H4 (cell line): ENCODE data around the gene HSFX3. TPM values are rescaled to one million over a fixed set of nuclear protein-coding genes. Genes with fewer than 3 reads are reported as not detected.
"Not testable (repeated sequence)": the region's sequence is repeated elsewhere in the genome, so short reads cannot be mapped to it uniquely, and the experiment has no call there.

Experiments
- DNase-seq: peaks from one replicate; pipeline ENCODE4 v3.0.0-alpha.2; 2015; ENCODE audit warnings: low spot score
- total RNA-seq: library from RNA; depleted of rRNA; stranded (reverse); fragments of >200 nt; shearing (Covaris generic); gene quantifications from 2 replicates; pipeline ENCODE4 v1.2.3, GENCODE V29; 2014; rRNA removed

The HSFX3 gene
- total RNA-seq, 1 experiment from 2014 or later: not detected

DNA sequence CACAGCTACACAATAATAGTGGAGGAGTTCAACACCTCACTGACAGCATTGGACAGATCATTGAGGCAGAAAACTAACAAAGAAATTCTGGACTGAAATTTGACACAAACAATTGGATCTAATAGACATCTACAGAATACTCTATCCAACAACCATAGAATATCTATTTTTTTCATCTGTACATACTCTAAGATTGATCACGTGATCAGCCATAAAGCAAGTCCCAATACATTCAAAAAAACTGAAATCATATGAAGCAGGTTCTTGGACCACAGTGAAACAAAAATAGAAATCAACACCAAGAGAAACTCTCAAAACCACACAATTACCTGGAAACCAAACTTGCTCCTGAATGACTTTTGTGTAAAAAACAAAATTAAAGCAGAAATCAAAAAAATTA is 32.4 kb downstream of the HSFX3 start:
- DNase-seq: no peak

DNA sequence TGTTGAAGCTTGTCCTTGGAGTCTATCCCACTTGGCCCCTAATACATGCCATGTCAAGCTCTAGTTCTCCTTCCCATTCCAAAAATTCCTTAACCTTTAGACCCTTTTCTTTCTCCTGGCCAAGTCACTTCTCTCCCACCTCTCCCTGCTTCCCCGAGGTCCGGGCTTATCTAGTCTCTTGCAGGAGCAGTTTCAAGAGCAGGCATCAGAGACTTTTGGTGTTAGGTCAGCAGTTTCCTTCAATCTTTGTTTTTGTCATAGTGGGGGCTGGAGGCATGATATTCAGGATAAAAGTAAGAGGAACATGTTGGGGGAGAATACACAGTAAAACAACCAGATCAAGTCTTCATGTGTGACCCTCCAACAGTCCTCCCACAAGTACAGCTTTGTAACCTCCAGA is 33.1 kb downstream of the HSFX3 start:
- DNase-seq: no peak

DNA sequence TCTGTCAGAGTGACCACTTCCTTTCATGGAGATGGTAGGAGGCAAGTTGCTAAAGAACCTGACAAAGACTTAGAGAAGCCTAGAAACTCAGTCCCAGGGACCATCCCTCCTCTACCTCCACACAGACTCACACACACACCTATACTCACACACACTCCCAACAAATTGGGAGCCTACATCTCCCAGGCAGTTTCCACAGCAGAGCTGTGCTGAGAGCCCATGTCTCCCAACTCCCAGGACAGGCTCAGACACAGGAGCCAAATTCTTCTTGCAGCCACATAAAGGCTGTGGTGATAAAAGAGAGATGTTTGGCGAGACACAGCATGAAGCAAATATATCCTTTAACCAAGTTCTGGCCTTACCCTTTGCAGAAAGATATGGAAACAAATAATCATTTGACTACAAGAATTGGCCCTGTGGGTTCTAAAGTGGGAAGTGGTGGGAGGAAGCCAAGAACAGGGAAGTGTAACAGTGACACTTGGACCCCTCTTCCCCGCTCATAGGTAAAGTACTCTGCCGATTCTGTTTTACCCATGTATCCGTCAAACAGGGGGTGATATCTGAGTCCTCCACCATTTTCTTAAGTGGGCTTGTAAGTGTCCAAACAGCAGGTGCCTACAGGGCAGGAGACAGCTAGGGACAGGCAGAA is 33.6 kb downstream of the HSFX3 start:
- no peak for DNase-seq

DNA sequence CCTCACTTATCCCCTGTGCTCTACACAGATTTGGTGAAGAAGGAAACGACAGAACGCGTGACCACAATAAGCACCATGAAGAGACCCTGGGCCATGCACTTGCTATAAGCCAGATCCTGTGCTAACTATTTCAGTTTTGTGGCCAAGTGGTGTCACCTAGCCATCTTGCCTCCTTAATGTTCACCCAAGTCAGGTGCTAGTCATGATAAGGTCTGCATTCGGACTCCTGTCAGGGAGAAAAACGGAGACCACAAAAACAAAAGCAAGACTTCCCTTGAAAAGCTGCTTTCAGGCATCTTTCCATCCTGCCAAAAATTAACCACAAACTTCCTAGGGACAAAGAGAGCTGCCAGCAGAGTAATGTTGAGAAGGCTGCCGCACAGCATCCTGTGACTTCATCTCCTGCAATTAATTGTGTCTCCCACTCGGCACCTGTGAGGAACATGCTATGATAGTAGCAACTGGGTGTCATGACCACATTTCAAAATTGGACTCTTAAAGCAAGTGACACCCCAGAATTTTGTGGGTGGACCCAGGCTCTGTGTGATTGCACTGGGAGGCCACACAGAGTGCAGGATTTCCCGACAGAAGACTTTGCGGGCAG is 35.8 kb downstream of the HSFX3 start:
- DNase-seq: peak; percentile 49

DNA sequence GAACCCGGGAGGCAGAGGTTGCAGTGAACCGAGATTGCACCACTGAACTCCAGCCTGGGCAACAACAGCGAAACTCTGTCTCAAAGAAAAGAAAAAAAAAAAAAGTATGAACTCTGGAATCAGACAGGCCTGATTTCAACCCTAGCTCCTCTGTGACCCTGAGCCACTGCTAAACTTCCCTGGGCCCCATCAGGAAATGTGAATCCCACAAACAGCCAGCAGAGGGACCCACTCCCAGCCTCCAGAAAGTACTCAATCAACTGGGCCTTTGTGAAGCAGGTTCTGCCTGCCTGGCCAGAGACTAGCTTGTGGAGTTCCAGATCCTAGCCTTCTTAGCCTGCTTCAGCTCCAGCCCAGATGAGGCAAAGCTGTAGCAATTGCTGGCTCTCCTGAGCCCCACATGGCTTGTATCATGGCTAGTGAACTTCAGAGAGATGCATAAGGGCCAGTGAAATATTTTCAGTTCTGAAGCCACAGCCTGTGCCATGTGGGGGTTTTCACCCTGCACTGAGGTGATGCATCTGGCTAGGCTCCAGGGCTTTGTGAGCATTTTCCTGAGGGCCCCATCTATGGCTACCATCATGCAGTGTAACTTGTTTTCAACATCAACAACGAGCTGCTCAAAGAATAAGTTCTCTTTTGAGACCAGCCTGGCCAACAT is 37.4 kb downstream of the HSFX3 start:
- peak; percentile 23 for DNase-seq

DNA sequence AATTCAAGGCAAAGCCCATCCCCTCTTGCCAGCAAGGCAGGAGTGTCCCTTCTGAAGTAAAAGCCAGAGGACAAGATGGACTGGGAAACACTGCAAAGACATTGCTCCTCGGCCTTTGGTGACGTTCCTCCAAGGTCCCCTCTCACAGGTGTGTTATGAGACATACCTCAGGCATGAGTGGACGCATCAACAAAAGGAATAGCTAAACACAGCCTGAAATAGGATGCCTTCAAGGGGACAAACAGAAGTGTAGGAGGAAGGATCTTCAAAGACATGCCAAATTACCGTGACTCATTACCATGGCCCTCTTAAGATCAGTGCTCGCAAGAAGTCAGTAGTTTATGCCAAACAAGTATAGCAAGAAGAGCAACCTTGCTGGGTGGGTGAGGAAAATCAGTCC is 38.6 kb downstream of the HSFX3 start:
- DNase-seq: no peak

DNA sequence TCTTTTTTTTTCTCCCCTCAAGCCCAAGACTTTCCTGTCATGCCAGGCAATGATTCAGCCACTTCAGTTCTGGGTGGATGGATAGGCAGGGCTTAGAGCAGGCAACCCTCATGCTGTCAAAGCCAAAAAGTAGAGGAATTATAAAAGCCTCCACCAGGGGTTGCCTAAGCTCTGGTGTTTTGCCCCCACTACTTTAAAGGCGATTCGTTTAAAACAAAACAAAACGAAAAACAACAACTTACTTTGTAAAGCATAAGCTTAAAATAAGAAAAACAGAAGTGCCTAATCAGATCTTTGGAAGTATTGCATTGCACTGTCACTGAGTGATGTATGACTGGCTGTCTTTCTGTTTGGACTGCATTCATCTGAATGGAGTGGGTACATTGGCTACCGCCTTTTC is 39.3 kb downstream of the HSFX3 start:
- DNase-seq: no peak

DNA sequence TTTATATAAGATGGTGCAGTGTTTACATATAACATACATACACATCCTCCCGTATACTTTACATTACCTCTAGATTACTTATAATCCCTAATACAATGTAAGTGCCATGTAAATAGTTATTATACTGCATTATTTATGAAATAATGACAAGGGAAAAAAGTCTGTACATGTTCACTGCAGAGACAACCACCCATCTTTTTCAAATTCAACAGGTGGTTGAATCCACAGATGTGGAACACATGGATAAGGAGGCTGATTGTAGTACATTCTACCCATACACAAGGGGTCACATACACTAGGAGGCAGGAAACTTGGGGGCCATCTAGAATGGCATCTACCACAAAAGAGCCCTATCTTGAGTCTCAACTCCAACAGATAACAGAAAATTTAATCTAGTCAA is 41.3 kb downstream of the HSFX3 start:
- no peak for DNase-seq

DNA sequence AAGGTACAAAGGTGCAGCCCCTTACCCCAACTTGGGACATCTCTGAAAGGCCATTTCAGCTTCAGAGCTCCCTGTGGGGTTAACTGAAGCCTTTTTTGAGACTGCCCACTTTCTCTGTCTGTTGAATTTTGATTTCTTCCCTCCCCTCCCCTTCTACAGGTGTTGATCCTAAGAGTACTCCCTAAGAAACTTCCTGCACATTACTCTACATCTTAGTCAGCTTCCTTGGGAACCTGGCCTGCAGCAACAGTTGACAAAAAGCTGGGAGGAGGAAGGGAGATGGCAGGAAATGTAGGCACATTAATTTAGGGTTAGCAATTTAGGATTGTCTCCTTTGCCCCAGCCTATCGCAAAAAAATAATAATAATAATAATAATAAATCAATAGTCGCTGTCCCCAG is 43.4 kb downstream of the HSFX3 start:
- DNase-seq: no peak

DNA sequence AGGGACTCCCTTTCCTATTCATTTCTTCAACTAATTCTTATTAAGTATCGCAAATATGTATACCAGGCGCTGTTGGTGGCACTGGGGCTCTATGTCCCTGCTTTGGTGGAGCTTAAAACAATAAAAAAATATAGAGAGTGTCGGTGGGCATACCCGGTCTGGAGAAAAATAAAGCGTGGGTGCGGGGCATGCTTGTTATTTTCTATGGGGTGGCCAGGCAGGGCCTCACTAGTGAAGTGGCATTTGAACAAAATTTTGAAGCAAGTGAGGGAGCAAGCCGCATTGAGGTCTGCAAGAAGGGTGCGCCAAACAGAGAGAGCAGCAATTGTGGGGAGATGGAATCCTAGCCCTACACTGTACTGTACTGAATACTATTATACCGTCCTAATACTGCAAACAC is 44.1 kb downstream of the HSFX3 start:
- DNase-seq: no peak

DNA sequence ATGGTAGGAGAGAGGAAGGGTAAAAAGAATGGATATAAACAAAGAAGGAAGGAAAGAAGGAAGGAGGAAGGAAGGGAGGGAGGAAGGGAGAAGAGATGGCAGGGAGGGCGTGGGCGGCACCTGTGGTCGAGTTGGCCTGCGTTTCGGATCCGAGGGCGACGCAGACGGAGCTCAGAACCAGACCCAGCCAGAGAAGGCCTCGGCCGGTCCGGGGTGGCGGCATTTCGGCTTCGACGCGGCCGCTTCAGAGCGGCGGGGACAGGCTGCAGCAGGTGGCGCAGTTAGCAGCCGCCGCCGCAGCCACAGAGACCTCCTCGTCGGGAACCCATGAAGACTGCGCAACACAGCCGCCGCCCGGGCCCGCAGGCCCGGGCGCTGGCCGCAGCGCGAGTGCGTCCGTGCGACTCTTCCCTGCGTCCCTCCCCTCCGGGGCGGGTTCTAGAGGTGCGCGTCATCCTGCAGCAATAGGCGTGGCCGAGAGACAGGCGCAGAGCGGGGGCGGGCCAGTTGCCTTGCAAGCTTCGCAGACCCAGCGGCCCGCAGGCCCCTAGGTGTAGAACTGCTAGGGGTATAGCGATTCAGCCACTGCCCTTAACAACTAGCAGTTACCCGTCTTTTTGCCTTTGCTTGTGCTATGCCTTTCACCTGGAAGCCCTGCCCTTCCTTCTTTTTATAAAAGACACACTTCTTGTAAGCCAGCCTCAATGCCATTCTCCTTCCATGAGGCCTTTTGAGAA is 44.6 kb downstream of the HSFX3 start, which contains the start of gene IDS:
IDS (minus strand) TSS at position 392 of the 737 bp plus-strand sequence; CDS start at position 223, 169 bp downstream.
- peak; percentile 84 for DNase-seq

DNA sequence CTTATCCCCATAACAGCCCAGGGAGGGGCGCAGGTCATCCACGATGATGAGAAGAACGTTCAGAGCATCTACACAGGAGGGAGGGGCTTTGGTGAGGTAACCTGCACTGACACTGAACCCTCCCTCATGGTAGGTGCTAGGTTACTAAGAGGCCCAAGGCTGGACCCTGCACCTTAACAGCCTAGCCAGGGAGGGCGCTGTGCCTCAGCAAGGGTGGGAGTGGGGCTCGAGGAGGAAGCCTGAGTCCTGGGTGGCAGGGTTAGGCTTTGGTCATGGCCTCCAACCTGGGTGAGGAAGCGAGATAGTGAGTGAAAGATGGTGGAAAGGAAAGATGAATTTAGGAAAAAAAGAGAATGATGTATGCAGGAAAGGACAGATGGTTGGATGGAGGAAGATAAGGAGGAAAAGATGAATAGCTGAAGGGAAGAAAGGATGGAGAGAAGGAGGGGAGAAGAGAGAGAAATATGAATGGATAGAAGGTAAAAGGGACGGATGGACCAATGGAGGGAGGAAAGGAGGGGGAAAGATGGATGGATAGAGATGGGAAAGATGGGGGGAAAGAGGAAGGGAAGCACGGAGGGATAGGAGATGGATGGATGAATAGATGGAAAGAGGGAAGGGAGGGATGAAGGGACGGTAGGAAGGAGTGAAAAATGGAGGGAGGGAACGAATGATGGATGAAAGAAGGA is 45.4 kb downstream of the HSFX3 start:
- peak; percentile 47 for DNase-seq

DNA sequence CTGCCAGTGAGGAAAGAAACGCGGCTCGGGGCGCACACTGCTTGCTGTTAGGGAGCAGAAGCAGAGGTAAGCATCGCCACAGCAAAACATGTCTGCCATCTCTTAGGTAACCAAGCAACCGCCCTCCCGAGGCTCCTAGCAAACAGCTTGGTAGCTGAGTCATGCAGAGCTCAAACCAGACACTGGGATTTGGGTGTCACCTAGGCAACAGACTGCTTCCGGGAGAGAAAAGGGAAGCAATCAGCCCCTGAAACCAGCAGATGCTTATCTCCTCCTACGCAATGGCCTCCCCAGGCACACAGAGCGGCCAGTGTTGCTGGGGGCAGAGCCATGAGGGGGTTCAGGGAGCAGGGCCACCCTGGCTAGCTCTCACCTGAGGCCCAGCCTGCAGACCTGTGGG is 46.3 kb downstream of the HSFX3 start:
- peak; percentile 54 for DNase-seq

DNA sequence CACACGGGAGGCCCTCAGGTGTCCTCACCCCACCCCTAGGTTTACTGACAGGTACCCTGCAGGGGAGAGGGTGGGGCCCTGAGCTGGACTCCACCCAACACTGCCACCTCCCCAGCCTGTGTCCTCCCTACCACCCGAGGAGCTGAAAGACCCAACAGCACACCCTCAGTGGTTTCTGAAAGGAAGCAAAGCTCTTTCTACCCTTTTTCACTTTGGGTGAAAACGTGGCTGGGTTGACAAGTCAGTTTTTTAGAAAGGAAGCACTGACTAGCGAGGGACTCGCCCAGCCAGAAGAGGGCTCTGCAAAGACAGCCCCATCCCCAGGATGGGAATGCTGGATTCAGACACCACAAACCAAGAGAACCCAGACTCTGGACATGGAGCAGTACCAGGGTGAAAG is 46.8 kb downstream of the HSFX3 start:
- not testable (repeated sequence) for DNase-seq

DNA sequence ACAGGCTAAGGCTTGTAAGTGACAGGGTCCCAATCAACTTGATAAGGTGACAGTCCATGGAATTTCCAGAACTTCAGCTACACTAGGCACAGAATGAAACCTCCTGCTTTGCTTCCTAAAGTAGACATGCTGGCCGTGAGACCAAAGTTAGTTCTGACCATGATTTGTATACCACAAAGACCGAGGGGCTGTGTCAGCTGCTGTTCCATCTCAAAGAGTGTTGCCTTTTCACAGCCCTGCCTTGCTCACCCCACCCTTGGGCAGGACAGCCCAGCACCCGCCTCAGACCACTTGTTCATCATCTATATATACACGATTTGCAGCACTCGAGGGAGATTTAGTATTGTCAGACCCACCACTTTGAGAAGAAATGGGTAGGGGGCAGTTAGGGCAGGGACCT is 50.0 kb downstream of the HSFX3 start:
- DNase-seq: no peak

DNA sequence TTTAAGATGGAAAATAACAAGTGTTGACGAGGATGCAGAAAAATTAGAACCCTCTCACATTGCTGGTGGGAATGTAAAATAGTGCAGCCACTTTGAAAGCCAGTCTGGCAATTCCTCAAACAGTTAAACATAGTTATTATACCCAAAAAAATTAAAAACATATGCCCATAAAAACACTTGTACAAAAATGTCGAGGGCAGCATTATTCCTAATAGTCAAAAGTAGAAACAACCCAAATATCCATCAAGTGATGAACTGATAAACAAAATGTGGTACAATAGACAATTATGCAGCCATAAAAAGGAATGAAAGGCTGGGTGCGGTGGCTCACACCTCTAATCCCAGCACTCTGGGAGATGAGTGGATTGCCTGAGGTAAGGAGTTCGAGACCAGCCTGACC is 51.0 kb downstream of the HSFX3 start:
- DNase-seq: no peak

Other genes with a start within 250 kb of the HSFX3 start
- gene IDS, start 44.6 kb downstream of the HSFX3 start, total RNA-seq: 67.1 and 75.1 TPM in 2 replicates
- 15.7 and 22.0 TPM in 2 replicates for gene EOLA1, start 8.9 kb downstream of the HSFX3 start, total RNA-seq
- 0.08 TPM in 1 of 2 replicates, not detected in the other for gene MAGEA9B, start 37.5 kb upstream of the HSFX3 start, total RNA-seq
- gene HSFX2, start 45.4 kb upstream of the HSFX3 start, total RNA-seq: not detected in 2 replicates
- 13.1 and 20.6 TPM in 2 replicates for gene TMEM185A, start 81.9 kb upstream of the HSFX3 start, total RNA-seq
- 2.6 and 10.0 TPM in 2 replicates for gene MAGEA11, start 162.1 kb upstream of the HSFX3 start, total RNA-seq
- not detected in 2 replicates for gene HSFX1, start 224.1 kb upstream of the HSFX3 start, total RNA-seq
- not detected in 2 replicates for gene MAGEA9, start 232.0 kb upstream of the HSFX3 start, total RNA-seq